HepG2 (cell line): Measurements from ENCODE around the gene WWP2. TPM values are rescaled to one million over a fixed set of nuclear protein-coding genes. Genes with fewer than 3 reads are reported as not detected.
A peak's percentile ranks its signal among the peaks of the same experiment; 100 is the strongest.

ENCODE experiments used
- AGO2 ChIP-seq: fragments of 200-400 bp; formaldehyde crosslinking; optimal IDR thresholded peaks from 2 replicates; pipeline ENCODE3; 2017; ENCODE audit warnings: mild to moderate bottlenecking, low read depth, low read length, moderate library complexity
- ATF7-NPFF ChIP-seq: sonication (generic); formaldehyde crosslinking; IDR thresholded peaks from 2 replicates; pipeline ENCODE4 v1.8.1; 2023; ENCODE audit warnings: mild to moderate bottlenecking, low read depth, missing genetic modification reagents, moderate library complexity
- ATRX ChIP-seq: sonication (generic); formaldehyde crosslinking; IDR thresholded peaks from 2 replicates; pipeline ENCODE4 v1.4.0; 2020; ENCODE audit warnings: missing genetic modification reagents, borderline replicate concordance
- GABPA ChIP-seq, 2 experiments: IDR thresholded peaks; 2 replicates each; pipeline ENCODE4 v1.6.1; 2011 to 2016; ENCODE audit warnings: low read depth in 2 of 2, low read length in 1 of 2, missing biosample characterization in 1 of 2, missing genetic modification characterization in 1 of 2
- IRF2 ChIP-seq: IDR thresholded peaks from 2 replicates; pipeline ENCODE4 v1.6.1; 2018; ENCODE audit warnings: missing genetic modification reagents, missing compliant biosample characterization
- MBNL3 ChIP-seq: fragments of 250-450 bp; sonication (Bioruptor Pico); conservative IDR thresholded peaks from 2 replicates; pipeline ENCODE4 v1.8.0; 2022; ENCODE audit warnings: mild to moderate bottlenecking, inconsistent platforms
- REPIN1 ChIP-seq: sonication (generic); formaldehyde crosslinking; IDR thresholded peaks from 2 replicates; pipeline ENCODE4 v1.8.0; 2022; ENCODE audit warnings: missing genetic modification reagents, low read depth, mild to moderate bottlenecking, borderline replicate concordance
- SIN3B ChIP-seq: fragments of 150-350 bp; IDR thresholded peaks from 2 replicates; pipeline ENCODE4 v1.6.1; 2014; ENCODE audit warnings: low read length
- SIX4 ChIP-seq: sonication (generic); formaldehyde crosslinking; IDR thresholded peaks from 2 replicates; pipeline ENCODE4 v1.4.0; 2020; ENCODE audit warnings: missing genetic modification reagents
- TBX3 ChIP-seq: fragments of 450-650 bp; IDR thresholded peaks from 2 replicates; pipeline ENCODE4 v1.6.1; 2017; ENCODE audit warnings: antibody characterized with exemption, mild to moderate bottlenecking, inconsistent platforms, borderline replicate concordance
- ZNF232 ChIP-seq: sonication (generic); formaldehyde crosslinking; IDR thresholded peaks from 2 replicates; pipeline ENCODE4 v1.4.0; 2020; ENCODE audit warnings: missing genetic modification reagents, borderline replicate concordance
- ZNF546 ChIP-seq: sonication (generic); formaldehyde crosslinking; conservative IDR thresholded peaks from 2 replicates; pipeline ENCODE4 v1.8.1; 2023; ENCODE audit warnings: mild to moderate bottlenecking, missing genetic modification reagents
- ZSCAN22 ChIP-seq: sonication (generic); formaldehyde crosslinking; IDR thresholded peaks from 2 replicates; pipeline ENCODE4 v1.4.0; 2020; ENCODE audit warnings: mild to moderate bottlenecking, missing genetic modification reagents
- polyA plus RNA-seq, 8 experiments: library from polyadenylated mRNA; depleted of rRNA in 3 of 8; stranded (reverse) in 7 of 8; unstranded in 1 of 8; fragments of >200 nt; fragmentation: Illumina TruSeq in 4 of 8; extraction: Trizol in 4 of 8; gene quantifications; 2 replicates each; pipeline versions ENCODE4 v1.2.1 to v1.2.3, GENCODE V29; 2011 to 2016; ENCODE audit warnings: low read depth in 4 of 8, missing spikeins in 1 of 8, mixed read lengths in 1 of 8; ENCODE audit not compliant: insufficient read depth in 1 of 8
- total RNA-seq, 5 experiments: library from RNA; depleted of rRNA; stranded (reverse); fragments of >200 nt; fragmentation: Illumina TruSeq; extraction: Trizol; gene quantifications; 2 replicates each; pipeline ENCODE4 v1.2.3, GENCODE V29; 2016; ENCODE audit warnings: low read depth in 1 of 5
- TF ChIP-seq, protein P1 (sequence below): sonication (generic); formaldehyde crosslinking; IDR thresholded peaks from 2 replicates; pipeline ENCODE4 v1.8.0; 2022; ENCODE audit warnings: mild to moderate bottlenecking, missing genetic modification reagents, moderate library complexity
- TF ChIP-seq, protein P2 (sequence below): IDR thresholded peaks from 2 replicates; pipeline ENCODE4 v1.6.1; 2016; ENCODE audit warnings: missing compliant biosample characterization, missing genetic modification reagents, borderline replicate concordance
- TF ChIP-seq, protein P3 (sequence below): sonication (generic); formaldehyde crosslinking; IDR thresholded peaks from 2 replicates; pipeline ENCODE4 v1.9.0; 2021; ENCODE audit warnings: missing genetic modification reagents, borderline replicate concordance
- TF ChIP-seq, protein P4 (sequence below): sonication (generic); formaldehyde crosslinking; IDR thresholded peaks from 2 replicates; pipeline ENCODE4 v1.5.0; 2020; ENCODE audit warnings: mild to moderate bottlenecking, missing genetic modification reagents, borderline replicate concordance
- TF ChIP-seq, protein P5 (sequence below): sonication (generic); formaldehyde crosslinking; IDR thresholded peaks from 2 replicates; pipeline ENCODE4 v1.4.0; 2020; ENCODE audit warnings: missing genetic modification reagents
- TF ChIP-seq, protein P6 (sequence below): sonication (generic); formaldehyde crosslinking; IDR thresholded peaks from 2 replicates; pipeline ENCODE4 v1.4.0; 2020; ENCODE audit warnings: mild to moderate bottlenecking, low read depth, missing genetic modification reagents

The WWP2 gene
- total and polyA plus RNA-seq, 2 of the 13 experiments (the other 11 are each of a cell fraction or from before 2014, with no cell fraction given), result 11.4 to 28.2 TPM

DNA sequence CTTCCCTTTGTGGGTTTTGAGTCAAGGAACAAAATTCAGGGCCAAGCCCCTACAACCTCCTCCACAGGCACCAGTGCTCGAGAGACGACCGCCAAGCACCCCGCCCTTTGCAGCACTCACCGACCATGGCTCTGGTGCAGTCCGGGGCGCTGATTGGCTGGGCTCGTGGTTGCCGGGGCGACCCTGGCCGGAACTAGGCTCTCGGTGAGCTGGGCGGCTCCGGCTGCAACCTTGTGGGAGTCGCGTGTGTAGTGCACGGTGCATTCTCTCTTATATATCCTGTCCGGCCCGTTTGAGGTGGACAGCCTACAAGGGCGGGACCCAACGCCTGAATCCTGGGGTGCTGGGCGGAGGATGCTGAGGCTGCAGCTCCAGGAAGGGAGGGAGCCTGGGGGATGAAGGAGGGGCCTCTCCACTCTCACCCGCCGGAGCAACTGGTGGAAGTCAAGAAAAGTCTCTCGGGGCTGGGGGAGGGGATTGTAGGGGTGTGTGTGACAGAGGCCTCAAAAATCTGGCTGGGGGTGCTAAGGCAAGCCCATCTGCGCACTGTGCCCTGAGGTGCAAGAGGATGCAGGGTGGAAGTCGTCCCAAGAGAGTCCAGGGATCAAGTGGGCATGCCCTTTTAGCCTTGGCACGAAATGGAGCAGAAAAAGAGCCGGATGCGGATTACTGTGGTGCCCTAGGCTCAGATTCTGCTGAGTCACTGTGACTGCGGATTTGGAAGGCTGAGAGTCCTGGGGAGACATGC, 35.6 kb upstream of the WWP2 start, which contains the start of gene NQO1 (continued):
- TF ChIP-seq, protein P1, sequence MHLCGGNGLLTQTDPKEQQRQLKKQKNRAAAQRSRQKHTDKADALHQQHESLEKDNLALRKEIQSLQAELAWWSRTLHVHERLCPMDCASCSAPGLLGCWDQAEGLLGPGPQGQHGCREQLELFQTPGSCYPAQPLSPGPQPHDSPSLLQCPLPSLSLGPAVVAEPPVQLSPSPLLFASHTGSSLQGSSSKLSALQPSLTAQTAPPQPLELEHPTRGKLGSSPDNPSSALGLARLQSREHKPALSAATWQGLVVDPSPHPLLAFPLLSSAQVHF, result no peak
- TF ChIP-seq ATF7-NPFF (CRISPR knock-in tag) (no peak; the same call in none of the 2 replicates), ZSCAN22 (no peak), MBNL3 (no peak), ZNF232 (CRISPR knock-in tag) (peak; percentile 45; the same call in 1 of the 2 replicates), REPIN1 (CRISPR knock-in tag) (no peak; the same call in 1 of the 2 replicates), ATRX (CRISPR knock-in tag) (no peak), GABPA (IDR thresholded peaks at IDR 0.05; ENCODE audit: low read depth, low read length) (no peak), GABPA (CRISPR knock-in tag; IDR thresholded peaks at IDR 0.05; ENCODE audit: low read depth) (peak; percentile 63), SIN3B (no peak), AGO2 (peak; percentile 83), ZNF546 (CRISPR knock-in tag) (0 out of 2 replicates have a peak, but pooled peaks have one; percentile 35), SIX4 (CRISPR knock-in tag) (no peak), IRF2 (CRISPR knock-in tag) (no peak), TBX3 (no peak)
- TF ChIP-seq, protein P2, sequence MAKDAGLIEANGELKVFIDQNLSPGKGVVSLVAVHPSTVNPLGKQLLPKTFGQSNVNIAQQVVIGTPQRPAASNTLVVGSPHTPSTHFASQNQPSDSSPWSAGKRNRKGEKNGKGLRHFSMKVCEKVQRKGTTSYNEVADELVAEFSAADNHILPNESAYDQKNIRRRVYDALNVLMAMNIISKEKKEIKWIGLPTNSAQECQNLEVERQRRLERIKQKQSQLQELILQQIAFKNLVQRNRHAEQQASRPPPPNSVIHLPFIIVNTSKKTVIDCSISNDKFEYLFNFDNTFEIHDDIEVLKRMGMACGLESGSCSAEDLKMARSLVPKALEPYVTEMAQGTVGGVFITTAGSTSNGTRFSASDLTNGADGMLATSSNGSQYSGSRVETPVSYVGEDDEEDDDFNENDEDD (CRISPR knock-in tag), result peak; percentile 62
- TF ChIP-seq, protein P3, sequence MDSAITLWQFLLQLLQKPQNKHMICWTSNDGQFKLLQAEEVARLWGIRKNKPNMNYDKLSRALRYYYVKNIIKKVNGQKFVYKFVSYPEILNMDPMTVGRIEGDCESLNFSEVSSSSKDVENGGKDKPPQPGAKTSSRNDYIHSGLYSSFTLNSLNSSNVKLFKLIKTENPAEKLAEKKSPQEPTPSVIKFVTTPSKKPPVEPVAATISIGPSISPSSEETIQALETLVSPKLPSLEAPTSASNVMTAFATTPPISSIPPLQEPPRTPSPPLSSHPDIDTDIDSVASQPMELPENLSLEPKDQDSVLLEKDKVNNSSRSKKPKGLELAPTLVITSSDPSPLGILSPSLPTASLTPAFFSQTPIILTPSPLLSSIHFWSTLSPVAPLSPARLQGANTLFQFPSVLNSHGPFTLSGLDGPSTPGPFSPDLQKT (CRISPR knock-in tag), result no peak
- TF ChIP-seq, protein P4, sequence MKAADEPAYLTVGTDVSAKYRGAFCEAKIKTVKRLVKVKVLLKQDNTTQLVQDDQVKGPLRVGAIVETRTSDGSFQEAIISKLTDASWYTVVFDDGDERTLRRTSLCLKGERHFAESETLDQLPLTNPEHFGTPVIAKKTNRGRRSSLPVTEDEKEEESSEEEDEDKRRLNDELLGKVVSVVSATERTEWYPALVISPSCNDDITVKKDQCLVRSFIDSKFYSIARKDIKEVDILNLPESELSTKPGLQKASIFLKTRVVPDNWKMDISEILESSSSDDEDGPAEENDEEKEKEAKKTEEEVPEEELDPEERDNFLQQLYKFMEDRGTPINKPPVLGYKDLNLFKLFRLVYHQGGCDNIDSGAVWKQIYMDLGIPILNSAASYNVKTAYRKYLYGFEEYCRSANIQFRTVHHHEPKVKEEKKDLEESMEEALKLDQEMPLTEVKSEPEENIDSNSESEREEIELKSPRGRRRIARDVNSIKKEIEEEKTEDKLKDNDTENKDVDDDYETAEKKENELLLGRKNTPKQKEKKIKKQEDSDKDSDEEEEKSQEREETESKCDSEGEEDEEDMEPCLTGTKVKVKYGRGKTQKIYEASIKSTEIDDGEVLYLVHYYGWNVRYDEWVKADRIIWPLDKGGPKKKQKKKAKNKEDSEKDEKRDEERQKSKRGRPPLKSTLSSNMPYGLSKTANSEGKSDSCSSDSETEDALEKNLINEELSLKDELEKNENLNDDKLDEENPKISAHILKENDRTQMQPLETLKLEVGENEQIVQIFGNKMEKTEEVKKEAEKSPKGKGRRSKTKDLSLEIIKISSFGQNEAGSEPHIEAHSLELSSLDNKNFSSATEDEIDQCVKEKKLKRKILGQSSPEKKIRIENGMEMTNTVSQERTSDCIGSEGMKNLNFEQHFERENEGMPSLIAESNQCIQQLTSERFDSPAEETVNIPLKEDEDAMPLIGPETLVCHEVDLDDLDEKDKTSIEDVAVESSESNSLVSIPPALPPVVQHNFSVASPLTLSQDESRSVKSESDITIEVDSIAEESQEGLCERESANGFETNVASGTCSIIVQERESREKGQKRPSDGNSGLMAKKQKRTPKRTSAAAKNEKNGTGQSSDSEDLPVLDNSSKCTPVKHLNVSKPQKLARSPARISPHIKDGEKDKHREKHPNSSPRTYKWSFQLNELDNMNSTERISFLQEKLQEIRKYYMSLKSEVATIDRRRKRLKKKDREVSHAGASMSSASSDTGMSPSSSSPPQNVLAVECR (CRISPR knock-in tag), result peak; percentile 85; the same call in 1 of the 2 replicates
- TF ChIP-seq, protein P5, sequence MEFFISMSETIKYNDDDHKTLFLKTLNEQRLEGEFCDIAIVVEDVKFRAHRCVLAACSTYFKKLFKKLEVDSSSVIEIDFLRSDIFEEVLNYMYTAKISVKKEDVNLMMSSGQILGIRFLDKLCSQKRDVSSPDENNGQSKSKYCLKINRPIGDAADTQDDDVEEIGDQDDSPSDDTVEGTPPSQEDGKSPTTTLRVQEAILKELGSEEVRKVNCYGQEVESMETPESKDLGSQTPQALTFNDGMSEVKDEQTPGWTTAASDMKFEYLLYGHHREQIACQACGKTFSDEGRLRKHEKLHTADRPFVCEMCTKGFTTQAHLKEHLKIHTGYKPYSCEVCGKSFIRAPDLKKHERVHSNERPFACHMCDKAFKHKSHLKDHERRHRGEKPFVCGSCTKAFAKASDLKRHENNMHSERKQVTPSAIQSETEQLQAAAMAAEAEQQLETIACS, result no peak
- TF ChIP-seq, protein P6, sequence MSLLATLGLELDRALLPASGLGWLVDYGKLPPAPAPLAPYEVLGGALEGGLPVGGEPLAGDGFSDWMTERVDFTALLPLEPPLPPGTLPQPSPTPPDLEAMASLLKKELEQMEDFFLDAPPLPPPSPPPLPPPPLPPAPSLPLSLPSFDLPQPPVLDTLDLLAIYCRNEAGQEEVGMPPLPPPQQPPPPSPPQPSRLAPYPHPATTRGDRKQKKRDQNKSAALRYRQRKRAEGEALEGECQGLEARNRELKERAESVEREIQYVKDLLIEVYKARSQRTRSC (CRISPR knock-in tag), result no peak
